HEK293T (cell line): ENCODE results near the gene XDH.

Experiments
- CTCF ChIA-PET: fragments of 350-600 bp; formaldehyde crosslinking; extraction: SDS; loops from one replicate; lab custom pipeline; 2021; ENCODE audit warnings: antibody characterized with exemption, inconsistent platforms; lab: Yijun Ruan, JAX
- POLR2A ChIA-PET: fragments of 350-600 bp; formaldehyde crosslinking; extraction: SDS; loops from one replicate; lab custom pipeline; 2020; ENCODE audit warnings: antibody characterized with exemption, inconsistent platforms; lab: Yijun Ruan, JAX
- DNase-seq: peaks from one replicate; pipeline ENCODE4 v3.0.0; 2012; ENCODE audit warnings: mixed read lengths; ENCODE audit errors: extremely low spot score
- ARNT ChIP-seq: fragments of 450-650 bp; IDR thresholded peaks from 2 replicates; pipeline ENCODE4 v1.6.1; 2017; ENCODE audit warnings: mild to moderate bottlenecking
- BHLHE40 ChIP-seq: fragments of 450-650 bp; IDR thresholded peaks from 2 replicates; pipeline ENCODE4 v1.6.1; 2016; ENCODE audit warnings: mild to moderate bottlenecking, moderate library complexity, borderline replicate concordance
- CTBP1 ChIP-seq: fragments of 450-650 bp; IDR thresholded peaks from 2 replicates; pipeline ENCODE4 v1.6.1; 2016; ENCODE audit warnings: borderline replicate concordance
- ELF4 ChIP-seq: fragments of 450-650 bp; IDR thresholded peaks from 2 replicates; pipeline ENCODE4 v1.6.1; 2017; ENCODE audit warnings: antibody characterized with exemption
- FOXA1 ChIP-seq: fragments of 450-650 bp; IDR thresholded peaks from 2 replicates; pipeline ENCODE4 v1.6.1; 2016; ENCODE audit warnings: mild to moderate bottlenecking
- FOXK2 ChIP-seq: fragments of 450-650 bp; IDR thresholded peaks from 2 replicates; pipeline ENCODE4 v1.6.1; 2016; ENCODE audit warnings: mild to moderate bottlenecking
- FOXM1 ChIP-seq: fragments of 450-650 bp; IDR thresholded peaks from 2 replicates; pipeline ENCODE4 v1.6.1; 2017; ENCODE audit warnings: mild to moderate bottlenecking, borderline replicate concordance
- HDGF ChIP-seq: fragments of 450-650 bp; IDR thresholded peaks from 2 replicates; pipeline ENCODE4 v1.6.1; 2017; ENCODE audit warnings: antibody characterized with exemption, borderline replicate concordance
- L3MBTL2 ChIP-seq: fragments of 450-650 bp; conservative IDR thresholded peaks from 2 replicates; pipeline ENCODE4 v1.6.1; 2016; ENCODE audit warnings: mild to moderate bottlenecking
- LEF1 ChIP-seq: fragments of 450-650 bp; IDR thresholded peaks from 2 replicates; pipeline ENCODE4 v1.6.1; 2017; ENCODE audit warnings: mild to moderate bottlenecking, borderline replicate concordance
- NFRKB ChIP-seq: fragments of 450-650 bp; IDR thresholded peaks from 2 replicates; pipeline ENCODE4 v1.6.1; 2016; ENCODE audit warnings: mild to moderate bottlenecking, moderate library complexity
- PKNOX1 ChIP-seq: fragments of 450-650 bp; IDR thresholded peaks from 2 replicates; pipeline ENCODE4 v1.6.1; 2016
- SP1 ChIP-seq: fragments of 450-650 bp; IDR thresholded peaks from 2 replicates; pipeline ENCODE4 v1.6.1; 2017
- SUZ12 ChIP-seq: fragments of 450-650 bp; IDR thresholded peaks from 2 replicates; pipeline ENCODE4 v1.6.1; 2016; ENCODE audit warnings: mild to moderate bottlenecking
- TARDBP ChIP-seq: fragments of 450-650 bp; IDR thresholded peaks from 2 replicates; pipeline ENCODE4 v1.6.1; 2016
- ZNF384 ChIP-seq: fragments of 450-650 bp; IDR thresholded peaks from 2 replicates; pipeline ENCODE4 v1.6.1; 2016

The XDH gene

DNA sequence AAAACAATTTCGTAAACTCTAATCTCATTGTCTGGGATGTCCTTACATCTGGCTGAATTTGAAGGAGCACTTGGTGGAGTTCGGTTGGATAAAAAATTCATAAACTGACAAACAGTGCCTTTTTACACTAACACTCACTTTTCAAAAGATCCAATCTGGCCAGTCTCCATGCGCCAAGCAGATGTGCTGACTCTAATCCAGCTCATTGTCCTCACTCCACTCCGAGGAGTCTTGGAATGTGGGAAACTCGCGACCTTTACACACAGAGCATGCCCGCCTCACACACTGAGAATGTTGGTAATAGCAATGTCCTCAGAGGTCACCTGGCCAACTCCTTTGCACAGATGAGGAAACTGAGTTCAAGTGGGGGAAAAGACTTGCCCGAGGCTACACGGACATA lies 66.8 kb downstream of the XDH start:
- no peak for DNase-seq
- POLR2A ChIA-PET: no interaction called here

DNA sequence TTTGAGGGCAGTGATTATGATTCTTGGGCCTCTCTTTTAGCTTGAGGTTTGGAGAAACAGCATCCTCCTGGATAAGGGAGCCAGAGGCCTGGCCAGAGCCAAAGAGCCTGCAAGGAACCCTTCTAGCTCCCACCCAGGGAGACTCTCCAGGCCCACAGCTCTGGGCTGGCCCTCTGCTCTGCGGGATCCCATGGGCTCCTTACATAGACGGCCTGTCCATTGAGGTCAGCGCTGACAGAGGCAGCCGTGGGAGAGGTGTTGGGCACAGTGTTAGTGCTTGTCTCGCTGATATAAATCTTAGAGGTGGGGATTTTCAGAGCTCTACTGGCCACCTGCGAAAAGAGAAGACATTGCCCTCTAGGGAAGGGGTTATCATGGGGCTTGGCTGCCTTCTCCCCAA lies 67.2 kb downstream of the XDH start:
- CTCF ChIA-PET: no interaction called here

More for the DNA sequence above, 66.8 kb downstream of the XDH start:
- CTCF ChIA-PET: no interaction called here
- TF ChIP-seq LEF1: no peak
- TF ChIP-seq ELF4: no peak
- no peak for TF ChIP-seq FOXM1
- TF ChIP-seq TARDBP: no peak
- no peak for TF ChIP-seq HDGF
- TF ChIP-seq PKNOX1: no peak
- TF ChIP-seq FOXK2: no peak
- TF ChIP-seq FOXA1: no peak
- no peak for TF ChIP-seq L3MBTL2
- TF ChIP-seq ZNF384: no peak
- TF ChIP-seq SUZ12: no peak
- no peak for TF ChIP-seq SP1

GRCh38 chr2:31344447-31344846 lies 70.1 kb downstream of the XDH start:
- DNase-seq: no peak
- ChIA-PET POLR2A (interaction anchor here (0.6 kb wide), 1 partner anchor 630 kb away, joined by 5 read pairs; no protein-coding TSS in a partner anchor), CTCF (interaction anchor here (1.4 kb wide), 1 partner anchor 11 kb away, joined by 3 read pairs; no protein-coding TSS in a partner anchor)
- TF ChIP-seq ELF4 (no peak), FOXK2 (no peak), HDGF (no peak), TARDBP (no peak), L3MBTL2 (no peak), ARNT (no peak), FOXA1 (no peak), ZNF384 (no peak), FOXM1 (no peak), SP1 (no peak), CTBP1 (no peak), PKNOX1 (no peak), BHLHE40 (no peak)

More for the DNA sequence above, 67.2 kb downstream of the XDH start:
- POLR2A ChIA-PET: no interaction called here
- TF ChIP-seq TARDBP (no peak), NFRKB (no peak), HDGF (no peak), CTBP1 (no peak), SP1 (no peak), L3MBTL2 (no peak)
- no peak for DNase-seq

- no peak for DNase-seq
- POLR2A ChIA-PET: no interaction called here
- TF ChIP-seq BHLHE40: no peak
- TF ChIP-seq L3MBTL2: no peak
- no peak for TF ChIP-seq CTBP1
- no peak for TF ChIP-seq ARNT
- no peak for TF ChIP-seq ZNF384
- TF ChIP-seq SUZ12: no peak
- TF ChIP-seq LEF1: no peak
- TF ChIP-seq FOXK2: no peak
- TF ChIP-seq HDGF: no peak
- no peak for TF ChIP-seq ELF4
- TF ChIP-seq FOXM1: no peak
- TF ChIP-seq PKNOX1: no peak
- TF ChIP-seq TARDBP: no peak
- CTCF ChIA-PET: no interaction called here
Observed at GRCh38 chr2:31341351-31341750, 73.2 kb downstream of the XDH start.

- ChIA-PET CTCF (no interaction called here), POLR2A (no interaction called here)
- no peak for TF ChIP-seq CTBP1
- TF ChIP-seq SP1: no peak
- no peak for TF ChIP-seq ARNT
- TF ChIP-seq SUZ12: no peak
- TF ChIP-seq ZNF384: no peak
- no peak for TF ChIP-seq HDGF
- TF ChIP-seq FOXM1: no peak
- no peak for TF ChIP-seq FOXK2
- no peak for TF ChIP-seq FOXA1
- DNase-seq: no peak
Observed at GRCh38 chr2:31339696-31340095, 74.8 kb downstream of the XDH start.

DNA sequence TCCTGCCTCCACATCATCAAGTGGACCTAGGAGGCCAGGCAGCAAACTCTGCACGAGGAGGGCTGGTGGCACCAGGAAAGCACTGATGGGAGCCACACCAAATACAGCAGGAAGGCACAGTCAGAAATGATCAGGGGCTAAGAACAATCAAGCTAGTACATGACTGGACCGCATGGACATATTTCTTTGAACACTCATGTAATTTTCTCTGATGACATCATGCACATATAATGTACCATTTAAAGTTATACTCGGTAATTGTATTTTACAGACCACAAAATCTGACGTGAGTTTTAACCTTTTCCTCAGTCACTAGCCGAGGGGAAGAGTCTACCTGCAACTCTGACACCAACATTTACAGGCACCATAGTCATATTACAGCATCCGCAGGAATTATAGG lies 76.7 kb downstream of the XDH start:
- no peak for DNase-seq
- CTCF ChIA-PET: no interaction called here

More for the DNA sequence above, 76.7 kb downstream of the XDH start:
- no peak for TF ChIP-seq L3MBTL2
- no peak for TF ChIP-seq PKNOX1
- no peak for TF ChIP-seq ARNT
- no peak for TF ChIP-seq FOXM1
- no peak for TF ChIP-seq TARDBP
- TF ChIP-seq ELF4: no peak
- TF ChIP-seq FOXA1: no peak
- no peak for TF ChIP-seq HDGF
- TF ChIP-seq SP1: no peak
- no peak for TF ChIP-seq SUZ12
- TF ChIP-seq LEF1: no peak
- TF ChIP-seq CTBP1: no peak
- TF ChIP-seq ZNF384: no peak
- no peak for TF ChIP-seq NFRKB
- TF ChIP-seq FOXK2: no peak
- TF ChIP-seq BHLHE40: no peak
- POLR2A ChIA-PET: no interaction called here
